ENCODE results near the gene BMF.

Gene BMF

GRCh38 chr15:40065166-40065565 is 43.5 kb downstream of the BMF start:
- Histone ChIP-seq H3K9ac (ENCODE audit: low read length) (peak overlapping the region; percentile 55), H3K4me2 (ENCODE audit: low read depth, low read length, poor library complexity, severe bottlenecking) (peak overlapping the region; percentile 53), H3K9me2 (replicated peaks; ENCODE audit: insufficient read depth, low read length) (no peaks in the 10 kb centered on the region), H3K4me3 (ENCODE audit: insufficient read depth, low read length, poor library complexity, severe bottlenecking) (no peak overlapping the region), H3K79me2 (ENCODE audit: insufficient read depth, low read length) (no peaks in the 10 kb centered on the region), H3F3A (ENCODE audit: insufficient read depth) (peaks cover 66% of the 10 kb centered on the region), H4K20me1 (ENCODE audit: low read depth, low read length) (no peaks in the 10 kb centered on the region), H3K27ac (ENCODE audit: low read depth, low read length) (peak overlapping the region; percentile 90), H3K9me3 (ENCODE audit: insufficient read depth, low read length) (no peaks in the 10 kb centered on the region), H3K27me3 (ENCODE audit: low read length) (no peaks in the 10 kb centered on the region), H3K36me3 (ENCODE audit: low read length) (no peaks in the 10 kb centered on the region), H2AFZ (ENCODE audit: low read depth, low read length, severe bottlenecking) (no peak overlapping the region)
- TF ChIP-seq, protein P1, sequence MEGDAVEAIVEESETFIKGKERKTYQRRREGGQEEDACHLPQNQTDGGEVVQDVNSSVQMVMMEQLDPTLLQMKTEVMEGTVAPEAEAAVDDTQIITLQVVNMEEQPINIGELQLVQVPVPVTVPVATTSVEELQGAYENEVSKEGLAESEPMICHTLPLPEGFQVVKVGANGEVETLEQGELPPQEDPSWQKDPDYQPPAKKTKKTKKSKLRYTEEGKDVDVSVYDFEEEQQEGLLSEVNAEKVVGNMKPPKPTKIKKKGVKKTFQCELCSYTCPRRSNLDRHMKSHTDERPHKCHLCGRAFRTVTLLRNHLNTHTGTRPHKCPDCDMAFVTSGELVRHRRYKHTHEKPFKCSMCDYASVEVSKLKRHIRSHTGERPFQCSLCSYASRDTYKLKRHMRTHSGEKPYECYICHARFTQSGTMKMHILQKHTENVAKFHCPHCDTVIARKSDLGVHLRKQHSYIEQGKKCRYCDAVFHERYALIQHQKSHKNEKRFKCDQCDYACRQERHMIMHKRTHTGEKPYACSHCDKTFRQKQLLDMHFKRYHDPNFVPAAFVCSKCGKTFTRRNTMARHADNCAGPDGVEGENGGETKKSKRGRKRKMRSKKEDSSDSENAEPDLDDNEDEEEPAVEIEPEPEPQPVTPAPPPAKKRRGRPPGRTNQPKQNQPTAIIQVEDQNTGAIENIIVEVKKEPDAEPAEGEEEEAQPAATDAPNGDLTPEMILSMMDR (IDR thresholded peaks at IDR 0.05; ENCODE audit: insufficient read depth, low read length, poor library complexity, severe bottlenecking): no peak
- no peak for TF ChIP-seq EZH2phosphoT487 (conservative IDR thresholded peaks at IDR 0.05; ENCODE audit: low read length)

DNA sequence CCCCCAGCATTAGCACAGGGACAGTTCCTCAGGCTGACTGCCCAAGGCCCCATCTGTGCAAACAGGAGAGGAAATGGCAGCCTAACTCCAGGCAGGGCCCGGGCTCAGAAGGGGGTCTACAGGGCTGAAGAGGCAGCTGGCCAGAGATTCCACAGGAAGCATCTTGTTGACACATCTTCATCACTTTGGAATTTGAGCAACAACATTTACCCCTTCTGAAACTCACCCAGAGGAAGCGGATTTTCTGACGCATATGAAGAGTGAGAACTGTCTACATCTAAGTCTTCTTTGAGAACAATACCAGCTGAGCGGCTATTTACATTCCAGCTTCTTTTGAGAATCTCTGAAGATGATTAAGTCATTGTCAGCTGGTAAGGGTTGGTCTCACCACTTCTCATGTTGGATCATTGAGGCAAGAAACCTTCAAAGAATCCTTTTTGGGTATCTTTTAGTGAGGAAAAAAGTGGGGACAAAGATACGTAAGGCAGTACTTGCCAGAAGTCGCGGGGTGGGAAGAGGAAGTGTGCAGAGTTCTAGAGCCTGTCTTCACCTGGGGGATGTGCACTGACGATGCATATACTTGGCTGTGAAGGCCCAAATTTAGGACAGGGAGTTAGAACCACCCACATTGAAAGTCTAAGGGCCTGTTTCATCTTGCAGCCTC is 44.3 kb downstream of the BMF start:
- H3K9me2 ChIP-seq (replicated peaks; ENCODE audit: insufficient read depth, low read length): no peaks in the 10 kb centered on the region
- no peak overlapping the region for H2AFZ ChIP-seq (ENCODE audit: low read depth, low read length, severe bottlenecking)
- H3K4me3 ChIP-seq (ENCODE audit: insufficient read depth, low read length, poor library complexity, severe bottlenecking): peak overlapping the region; percentile 20
- H3K36me3 ChIP-seq (ENCODE audit: low read length): no peaks in the 10 kb centered on the region
- H4K20me1 ChIP-seq (ENCODE audit: low read depth, low read length): no peaks in the 10 kb centered on the region
- no peaks in the 10 kb centered on the region for H3K27me3 ChIP-seq (ENCODE audit: low read length)
- H3F3A ChIP-seq (ENCODE audit: insufficient read depth): peaks cover 58% of the 10 kb centered on the region
- H3K9ac ChIP-seq (ENCODE audit: low read length): peak overlapping the region; percentile 55
- peak overlapping the region; percentile 53 for H3K4me2 ChIP-seq (ENCODE audit: low read depth, low read length, poor library complexity, severe bottlenecking)
- H3K79me2 ChIP-seq (ENCODE audit: insufficient read depth, low read length): no peaks in the 10 kb centered on the region
- peak overlapping the region; percentile 90 for H3K27ac ChIP-seq (ENCODE audit: low read depth, low read length)
- TF ChIP-seq, protein P1 (IDR thresholded peaks at IDR 0.05; ENCODE audit: insufficient read depth, low read length, poor library complexity, severe bottlenecking): no peak
- no peak for TF ChIP-seq EZH2phosphoT487 (conservative IDR thresholded peaks at IDR 0.05; ENCODE audit: low read length)
- no peaks in the 10 kb centered on the region for H3K9me3 ChIP-seq (ENCODE audit: insufficient read depth, low read length)

- Histone ChIP-seq H3F3A (ENCODE audit: insufficient read depth) (peaks cover 55% of the 10 kb centered on the region), H3K27ac (ENCODE audit: low read depth, low read length) (peak overlapping the region; percentile 90), H4K20me1 (ENCODE audit: low read depth, low read length) (no peaks in the 10 kb centered on the region), H3K9me2 (replicated peaks; ENCODE audit: insufficient read depth, low read length) (no peaks in the 10 kb centered on the region), H3K9ac (ENCODE audit: low read length) (peak overlapping the region; percentile 55), H3K27me3 (ENCODE audit: low read length) (no peaks in the 10 kb centered on the region), H2AFZ (ENCODE audit: low read depth, low read length, severe bottlenecking) (no peak overlapping the region), H3K79me2 (ENCODE audit: insufficient read depth, low read length) (no peaks in the 10 kb centered on the region), H3K9me3 (ENCODE audit: insufficient read depth, low read length) (no peaks in the 10 kb centered on the region), H3K4me3 (ENCODE audit: insufficient read depth, low read length, poor library complexity, severe bottlenecking) (no peak overlapping the region), H3K36me3 (ENCODE audit: low read length) (no peaks in the 10 kb centered on the region), H3K4me2 (ENCODE audit: low read depth, low read length, poor library complexity, severe bottlenecking) (peak overlapping the region; percentile 53)
- no peak for TF ChIP-seq EZH2phosphoT487 (conservative IDR thresholded peaks at IDR 0.05; ENCODE audit: low read length)
- TF ChIP-seq, protein P1 (IDR thresholded peaks at IDR 0.05; ENCODE audit: insufficient read depth, low read length, poor library complexity, severe bottlenecking): no peak
Measured at GRCh38 chr15:40063563-40064011, 45.1 kb downstream of the BMF start.

Measured in SU-DHL-6 (cell line).